Spleen (tissue), 11 donors: Measurements from ENCODE around the gene HOXB5. TPM values are rescaled to one million over a fixed set of nuclear protein-coding genes. Genes with fewer than 3 reads are reported as not detected.
A peak's percentile ranks its signal among the peaks of the same experiment; 100 is the strongest.

Experiments used
- DNase-seq: peaks from one replicate; pipeline ENCODE4 v3.0.0-alpha.2; 2020
- H3K27ac ChIP-seq, 8 donors: fragments of 200-600 bp; sonication (generic) in 7 of 8; 1 replicate in 4 of 8; 2 replicates in 4 of 8; pipeline versions ENCODE4 v1.5.0 to v1.8.0; 2016 to 2021; ENCODE audit warnings: inconsistent platforms in 4 of 8, mild to moderate bottlenecking in 4 of 8, moderate library complexity in 1 of 8
- H3K27me3 ChIP-seq, 7 donors: fragments of 200-600 bp; sonication (generic) in 6 of 7; replicated peaks in 1 of 7; 1 replicate in 4 of 7; 2 replicates in 3 of 7; pipeline versions ENCODE4 v1.5.0 to v1.8.0; 2016 to 2021; ENCODE audit warnings: inconsistent platforms in 3 of 7, mild to moderate bottlenecking in 1 of 7
- H3K36me3 ChIP-seq, 6 donors: fragments of 200-600 bp; sonication (generic) in 5 of 6; 1 replicate in 4 of 6; 2 replicates in 2 of 6; pipeline versions ENCODE4 v1.5.0 to v1.8.0; 2016 to 2021; ENCODE audit warnings: inconsistent platforms in 2 of 6
- H3K4me1 ChIP-seq, 6 donors: fragments of 200-600 bp; sonication (generic) in 5 of 6; 1 replicate in 3 of 6; 2 replicates in 3 of 6; pipeline versions ENCODE4 v1.5.0 to v1.8.0; 2016 to 2021; ENCODE audit warnings: inconsistent platforms in 3 of 6
- H3K4me3 ChIP-seq, 8 donors: fragments of 200-600 bp; sonication (generic) in 7 of 8; 1 replicate in 4 of 8; 2 replicates in 4 of 8; pipeline versions ENCODE4 v1.5.0 to v1.8.0; 2016 to 2021; ENCODE audit warnings: inconsistent platforms in 4 of 8, mild to moderate bottlenecking in 4 of 8, moderate library complexity in 2 of 8
- H3K9me3 ChIP-seq, 8 donors: fragments of 200-600 bp; sonication (generic) in 7 of 8; 1 replicate in 4 of 8; 2 replicates in 4 of 8; pipeline versions ENCODE4 v1.5.0 to v1.8.0; 2016 to 2021; ENCODE audit warnings: inconsistent platforms in 4 of 8
- POLR2A ChIP-seq, 3 donors: fragments of 450-650 bp; IDR thresholded peaks; one replicate each; pipeline ENCODE4 v1.5.1; 2017; ENCODE audit warnings: antibody characterized with exemption in 3 of 3, mild to moderate bottlenecking in 1 of 3
- POLR2AphosphoS5 ChIP-seq, 3 donors: sonication (generic); formaldehyde crosslinking; IDR thresholded peaks; one replicate each; pipeline ENCODE4 v1.5.1; 2017; ENCODE audit warnings: antibody characterized with exemption in 3 of 3
- WGBS, 5 donors: extraction: QIAGEN DNeasy Blood & Tissue Kit in 3 of 5; methylation state at CpG; one replicate each; pipeline versions ENCODE4 v1.1.5 to v1.1.7; 2013 to 2018; 5-methylcytosine and 5-hydroxymethylcytosine counted together
- intact Hi-C: fragments of 100-400 bp; cut with DNase I; formaldehyde crosslinking; loops from one replicate; pipeline ENCODE4 v1.15.0; 2023; ENCODE audit warnings: low total_unique reads
- polyA plus RNA-seq, 3 donors: library from polyadenylated mRNA; stranded (reverse); fragments of 200-250 nt; gene quantifications; one replicate each; pipeline ENCODE4 v1.2.1, GENCODE V29; 2013
- total RNA-seq, 7 donors: library from RNA; depleted of rRNA in 3 of 7; stranded (reverse); fragments of >200 nt in 3 of 7; fragmentation: NEBNext Ultra II Directional in 4 of 7; extraction: Animal tissue kit (Norgen Biotek cat#: 25700) in 4 of 7; gene quantifications; one replicate each; pipeline versions ENCODE4 v1.1.0 to v1.2.1, GENCODE V29; 2016 to 2021
- TF ChIP-seq, protein P1 (sequence below), 11 experiments: fragments of 200-600 bp in 7 of 11; fragments of 450-650 bp in 4 of 11; sonication (generic) in 4 of 11; IDR thresholded peaks in 8 of 11; conservative IDR thresholded peaks in 3 of 11; 1 replicate in 7 of 11; 2 replicates in 4 of 11; pipeline versions ENCODE4 v1.4.0 to v1.8.0; 2016 to 2021; ENCODE audit warnings: antibody characterized with exemption in 11 of 11, inconsistent platforms in 4 of 11, mild to moderate bottlenecking in 1 of 11
- donor health status: healthy with polysubstance abuse.
- donor health status: DM: no; HTN: no; CAD: no; lungs with moderate emphysema.
- donor health status: DM: no; HTN: no; CAD: no.
- donor health status: Bipolar disorder and iron deficiency.
- donor health status: healthy.
- donor health status: DM: no; HTN: no; CAD: no.
- donor health status: DM: yes; HTN: yes; CAD: no.

Gene HOXB5
- total and polyA plus RNA-seq, 10 donors: 0.43 to 2.6 (median 1.1) TPM

- H3K27me3 ChIP-seq: peaks cover 16 to 100% (median 100%) of the 10 kb centered on the region in 7 donors
- no peaks in the 10 kb centered on the region for H3K36me3 ChIP-seq
Observed at GRCh38 chr17:48633266-48633677, 39.7 kb upstream of the HOXB5 start.

DNA sequence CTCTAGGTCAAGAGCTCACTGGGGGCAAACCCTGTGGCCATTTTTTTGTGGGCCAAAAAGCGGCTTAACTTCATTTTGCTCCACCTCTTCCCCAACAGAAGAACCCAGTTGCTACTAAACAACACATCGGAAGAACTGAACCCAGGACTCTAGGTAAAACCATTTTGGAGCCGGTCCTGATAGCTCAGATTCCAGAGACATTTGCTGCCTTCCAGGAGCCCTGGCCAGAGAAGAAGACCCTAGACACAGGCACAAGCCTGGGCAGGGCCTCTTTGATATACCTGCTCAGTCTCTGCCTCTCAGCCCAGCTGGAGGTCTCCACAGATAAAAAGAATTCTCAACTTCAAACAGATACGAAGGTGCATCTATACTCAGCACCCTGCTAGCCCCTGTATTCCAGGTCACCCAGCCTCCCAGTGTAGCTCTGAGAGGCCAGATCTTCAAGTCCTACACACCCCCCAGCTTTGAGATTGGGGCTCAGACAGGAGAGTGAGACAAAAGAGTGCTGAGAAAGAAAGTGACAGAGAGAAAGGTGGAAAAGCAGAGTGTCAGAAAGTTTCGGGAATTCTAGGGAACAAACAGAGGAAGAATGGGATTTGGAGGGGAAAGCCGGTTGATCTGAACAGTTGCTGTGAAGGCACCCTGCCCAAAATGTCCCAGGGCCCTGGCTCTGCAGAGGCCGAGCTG lies 39.1 kb upstream of the HOXB5 start:
- Histone ChIP-seq H3K4me1 (peaks cover 3 to 23% (median 7%) of the 10 kb centered on the region in 6 donors), H3K27ac (no peak overlapping the region), H3K36me3 (no peaks in the 10 kb centered on the region), H3K4me3 (no peak overlapping the region), H3K9me3 (no peaks in the 10 kb centered on the region), H3K27me3 (peaks cover 16 to 100% (median 100%) of the 10 kb centered on the region in 7 donors)
- no peak for DNase-seq
- TF ChIP-seq, protein P1, sequence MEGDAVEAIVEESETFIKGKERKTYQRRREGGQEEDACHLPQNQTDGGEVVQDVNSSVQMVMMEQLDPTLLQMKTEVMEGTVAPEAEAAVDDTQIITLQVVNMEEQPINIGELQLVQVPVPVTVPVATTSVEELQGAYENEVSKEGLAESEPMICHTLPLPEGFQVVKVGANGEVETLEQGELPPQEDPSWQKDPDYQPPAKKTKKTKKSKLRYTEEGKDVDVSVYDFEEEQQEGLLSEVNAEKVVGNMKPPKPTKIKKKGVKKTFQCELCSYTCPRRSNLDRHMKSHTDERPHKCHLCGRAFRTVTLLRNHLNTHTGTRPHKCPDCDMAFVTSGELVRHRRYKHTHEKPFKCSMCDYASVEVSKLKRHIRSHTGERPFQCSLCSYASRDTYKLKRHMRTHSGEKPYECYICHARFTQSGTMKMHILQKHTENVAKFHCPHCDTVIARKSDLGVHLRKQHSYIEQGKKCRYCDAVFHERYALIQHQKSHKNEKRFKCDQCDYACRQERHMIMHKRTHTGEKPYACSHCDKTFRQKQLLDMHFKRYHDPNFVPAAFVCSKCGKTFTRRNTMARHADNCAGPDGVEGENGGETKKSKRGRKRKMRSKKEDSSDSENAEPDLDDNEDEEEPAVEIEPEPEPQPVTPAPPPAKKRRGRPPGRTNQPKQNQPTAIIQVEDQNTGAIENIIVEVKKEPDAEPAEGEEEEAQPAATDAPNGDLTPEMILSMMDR (IDR thresholded peaks at IDR 0.05 in 8 of 11, conservative IDR thresholded peaks at IDR 0.05 in 3 of 11): no peak
- TF ChIP-seq POLR2AphosphoS5 (IDR thresholded peaks at IDR 0.05) (no peak), POLR2A (IDR thresholded peaks at IDR 0.05) (no peak)
- 54 to 73% (median 69%) methylated on average over 6 to 7 of the region's 7 CpGs for WGBS, 5 donors
- intact Hi-C loops: no loop called here

More at GRCh38 chr17:48633266-48633677, 39.7 kb upstream of the HOXB5 start:
- peak overlapping the region in 1 of 8 donors; percentile 39 for H3K4me3 ChIP-seq
- H3K27ac ChIP-seq: no peak overlapping the region
- TF ChIP-seq, protein P1 (IDR thresholded peaks at IDR 0.05 in 8 of 11, conservative IDR thresholded peaks at IDR 0.05 in 3 of 11): no peak
- TF ChIP-seq POLR2AphosphoS5 (IDR thresholded peaks at IDR 0.05): no peak
- no peak for TF ChIP-seq POLR2A (IDR thresholded peaks at IDR 0.05)
- H3K9me3 ChIP-seq: no peaks in the 10 kb centered on the region
- no peak for DNase-seq
- 43 to 60% (median 50%) methylated on average over 25 to 35 of the region's 35 CpGs for WGBS, 5 donors
- peaks cover 3 to 23% (median 7%) of the 10 kb centered on the region in 6 donors for H3K4me1 ChIP-seq
- intact Hi-C loops: no loop called here

GRCh38 chr17:48631693-48632578 lies 38.4 kb upstream of the HOXB5 start:
- H3K27me3 ChIP-seq: peaks cover 19 to 100% (median 100%) of the 10 kb centered on the region in 7 donors
- DNase-seq: no peak

More at GRCh38 chr17:48631693-48632578, 38.4 kb upstream of the HOXB5 start:
- TF ChIP-seq, protein P1 (IDR thresholded peaks at IDR 0.05 in 8 of 11, conservative IDR thresholded peaks at IDR 0.05 in 3 of 11): no peak
- no peak for TF ChIP-seq POLR2AphosphoS5 (IDR thresholded peaks at IDR 0.05)
- no peak for TF ChIP-seq POLR2A (IDR thresholded peaks at IDR 0.05)
- no peaks in the 10 kb centered on the region for H3K9me3 ChIP-seq
- H3K36me3 ChIP-seq: no peaks in the 10 kb centered on the region
- peaks cover 4 to 27% (median 9%) of the 10 kb centered on the region in 6 donors for H3K4me1 ChIP-seq
- no peak overlapping the region for H3K4me3 ChIP-seq
- 38 to 71% (median 65%) methylated on average over 7 of the region's 7 CpGs for WGBS, 5 donors
- intact Hi-C loops: no loop called here
- no peak overlapping the region for H3K27ac ChIP-seq
